Amniotic epithelial cell (primary cell): Measurements from ENCODE around the gene PMEPA1.

Source experiments
- DNase-seq: peaks from one replicate; pipeline ENCODE4 v3.0.0-alpha.2; 2010; ENCODE audit warnings: low read depth

The PMEPA1 gene

DNA sequence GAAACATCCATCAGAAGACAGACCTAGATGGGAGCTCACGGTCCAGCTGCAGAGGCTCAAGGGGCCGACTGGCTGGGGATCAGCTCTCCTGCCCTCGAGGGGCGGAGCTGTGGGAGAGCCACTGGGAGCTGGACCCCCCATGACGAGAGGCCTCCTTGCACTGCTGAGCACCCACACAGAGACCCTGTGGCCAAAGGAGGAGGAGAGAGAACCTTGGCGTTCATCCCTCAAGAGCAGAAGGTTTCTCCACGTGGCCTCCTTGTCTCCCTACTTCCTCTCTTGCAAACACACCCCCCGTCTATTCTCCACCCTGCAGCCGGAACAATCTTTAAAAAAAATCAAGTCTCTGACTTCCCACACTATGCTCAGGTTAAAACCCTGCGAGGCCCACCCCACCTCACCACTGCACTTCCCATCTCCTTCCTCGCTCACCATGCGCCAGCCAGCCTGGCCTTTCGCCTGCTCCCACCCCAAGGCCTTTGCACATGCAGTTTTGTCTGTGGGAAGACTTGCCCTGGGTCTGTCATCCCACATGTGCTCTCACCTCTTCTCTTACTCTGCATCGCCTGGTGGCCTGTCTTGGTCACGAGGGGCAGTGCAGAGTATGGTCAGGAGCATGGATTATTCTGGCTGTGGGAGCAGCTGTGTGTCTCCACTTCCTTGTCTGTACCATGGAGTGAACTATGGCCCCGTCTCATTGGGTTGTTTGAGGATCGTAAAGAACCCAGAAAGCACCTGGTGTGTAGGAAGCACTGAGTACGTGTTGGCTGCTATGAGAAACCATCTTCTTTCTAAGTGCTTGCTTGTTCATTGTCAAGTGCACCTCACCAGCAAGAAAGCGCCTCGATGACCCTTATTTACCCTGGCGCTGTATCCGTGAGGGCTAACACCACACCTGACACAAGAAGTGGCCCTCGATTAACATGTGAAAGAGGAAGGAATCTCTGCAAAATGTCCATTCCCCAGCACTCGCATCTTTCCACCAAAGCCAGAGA is 32.9 kb downstream of the PMEPA1 start:
- DNase-seq = no peak

- DNase-seq = no peak
These were observed 34.0 kb downstream of the PMEPA1 start for GRCh38 chr20:57675773-57676172.

DNA sequence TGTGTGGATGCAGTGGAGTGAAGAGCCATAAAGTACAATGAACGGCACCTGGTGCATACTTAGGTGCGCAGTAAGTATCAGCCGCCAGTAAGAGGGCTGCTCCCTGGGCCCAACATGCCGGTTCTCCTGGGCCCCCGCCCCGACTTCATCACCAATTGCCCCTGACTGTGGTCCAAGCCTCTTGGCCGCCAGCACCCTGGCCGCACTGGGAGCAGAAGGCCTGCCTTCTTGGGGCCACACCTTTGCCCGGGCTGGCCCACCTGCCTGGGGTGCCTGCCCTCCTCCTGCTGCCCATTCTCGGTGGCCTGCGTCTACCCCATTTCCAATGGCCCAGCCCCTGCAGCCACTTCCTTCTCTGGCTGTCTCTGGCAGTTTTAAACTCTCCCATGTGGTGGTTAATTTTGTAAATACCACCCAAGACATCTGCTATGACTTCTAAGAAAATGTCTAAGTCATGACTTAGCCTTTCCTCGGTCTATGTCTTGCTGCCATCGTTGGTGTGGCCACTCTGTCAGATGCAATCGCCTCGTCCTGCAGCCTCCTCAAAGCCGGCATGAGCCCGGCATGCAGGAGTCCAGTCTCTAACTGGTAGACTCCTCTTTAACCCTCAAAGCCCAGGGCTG is 36.8 kb downstream of the PMEPA1 start:
- DNase-seq = no peak

- DNase-seq = no peak
These were observed 37.7 kb downstream of the PMEPA1 start for GRCh38 chr20:57672164-57672563.

DNA sequence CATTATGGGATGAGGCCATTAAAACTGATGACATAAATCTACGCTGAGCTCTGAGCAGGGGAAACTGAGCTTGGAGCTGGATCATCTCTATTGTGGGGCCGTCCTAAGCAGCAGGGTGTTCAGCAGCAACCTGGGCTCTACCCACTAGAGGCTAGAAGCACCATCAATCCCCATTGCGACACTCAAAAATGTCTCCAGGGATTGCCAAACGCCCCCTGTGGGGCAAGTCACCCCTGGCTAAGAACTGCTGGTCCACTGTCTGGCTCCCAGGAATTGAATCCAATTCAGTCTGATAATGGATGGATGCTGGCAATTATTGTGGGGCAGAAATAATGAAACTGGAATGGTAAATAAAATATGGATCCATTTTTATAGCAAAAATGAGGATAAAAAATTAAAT is 38.2 kb downstream of the PMEPA1 start:
- DNase-seq = peak; percentile 51

DNA sequence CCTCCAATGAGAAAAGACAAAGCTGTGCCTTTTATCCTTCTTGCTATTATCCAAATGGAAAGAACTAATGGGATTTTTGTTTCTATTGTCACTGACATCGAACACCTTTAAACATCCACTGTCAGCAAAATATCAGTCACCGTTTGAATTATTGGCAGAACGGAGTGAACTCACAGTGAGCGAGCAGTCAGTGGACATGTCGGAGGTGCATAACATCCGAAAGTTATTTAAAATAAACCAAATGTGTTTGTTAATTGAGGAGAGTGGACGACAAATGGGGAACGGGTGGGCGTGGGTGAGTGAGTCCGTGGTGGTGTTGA is 38.8 kb downstream of the PMEPA1 start:
- no peak for DNase-seq

- no peak for DNase-seq
These were observed 39.3 kb downstream of the PMEPA1 start for GRCh38 chr20:57670288-57671071.

GRCh38 chr20:57669632-57670031 is 40.2 kb downstream of the PMEPA1 start:
- DNase-seq = no peak

DNA sequence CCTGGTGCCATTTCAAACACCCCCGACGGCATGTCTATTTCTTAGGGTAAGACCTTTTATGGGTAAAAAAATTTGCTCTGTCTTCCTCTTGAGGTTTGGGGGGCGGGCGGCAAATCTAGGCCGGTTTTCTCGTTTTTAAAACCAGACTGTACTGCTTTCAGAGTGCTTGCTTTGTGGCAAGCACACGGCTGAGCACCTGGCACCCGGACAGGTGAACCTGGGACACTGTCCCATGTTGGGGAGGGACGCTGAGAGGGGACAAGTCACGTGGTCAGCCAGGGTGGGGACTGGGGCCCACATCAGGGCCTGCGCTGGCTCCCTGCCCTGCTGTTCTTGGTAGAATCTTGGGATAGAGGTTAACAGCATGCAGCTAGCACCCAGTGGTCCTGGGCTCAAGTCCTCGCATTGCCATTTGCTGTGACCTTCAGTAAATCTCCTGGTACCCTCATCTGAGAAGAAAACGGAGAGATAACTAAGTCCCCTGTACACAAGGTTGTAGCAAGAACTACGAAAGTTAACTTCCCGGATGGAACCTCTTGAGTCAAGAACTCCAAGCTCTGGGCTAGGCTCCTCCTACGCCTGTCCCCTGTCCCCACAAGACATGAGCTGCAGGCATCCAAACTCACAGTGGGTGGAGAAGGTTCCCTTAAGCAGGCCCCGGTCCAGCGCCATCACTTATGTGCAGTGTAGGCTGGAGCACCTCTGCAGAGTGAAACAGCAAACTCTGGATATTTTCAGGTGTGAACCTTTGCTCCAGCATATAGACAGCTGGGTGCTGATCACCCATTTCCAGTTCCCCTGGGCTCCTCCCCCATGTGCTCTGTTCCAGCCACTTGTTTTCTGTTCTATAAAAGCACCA is 41.7 kb downstream of the PMEPA1 start:
- DNase-seq = no peak

DNA sequence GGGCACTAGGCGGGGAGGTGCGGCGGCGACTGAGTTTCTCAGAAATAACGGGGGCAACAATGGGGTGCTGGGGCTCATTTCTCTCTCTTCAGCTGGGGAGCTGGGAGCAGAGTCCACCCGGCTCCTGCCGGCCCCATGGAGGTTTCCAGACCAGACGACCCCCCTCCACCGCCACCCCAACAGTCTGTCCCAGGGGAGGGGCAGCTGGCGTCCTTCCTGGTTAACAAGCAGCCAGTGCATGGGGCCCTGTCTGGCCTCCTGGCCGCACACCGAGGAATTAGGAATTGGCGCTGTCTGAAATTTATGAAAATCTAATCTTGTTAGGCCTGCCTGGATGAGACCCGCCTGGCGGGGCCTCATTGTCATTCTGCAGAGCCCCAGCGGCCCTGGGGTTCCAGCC is 42.4 kb downstream of the PMEPA1 start:
- DNase-seq = no peak

GRCh38 chr20:57666834-57667157 is 43.0 kb downstream of the PMEPA1 start:
- no peak for DNase-seq

- DNase-seq = no peak
These were observed 43.5 kb downstream of the PMEPA1 start for GRCh38 chr20:57666106-57666833.

DNA sequence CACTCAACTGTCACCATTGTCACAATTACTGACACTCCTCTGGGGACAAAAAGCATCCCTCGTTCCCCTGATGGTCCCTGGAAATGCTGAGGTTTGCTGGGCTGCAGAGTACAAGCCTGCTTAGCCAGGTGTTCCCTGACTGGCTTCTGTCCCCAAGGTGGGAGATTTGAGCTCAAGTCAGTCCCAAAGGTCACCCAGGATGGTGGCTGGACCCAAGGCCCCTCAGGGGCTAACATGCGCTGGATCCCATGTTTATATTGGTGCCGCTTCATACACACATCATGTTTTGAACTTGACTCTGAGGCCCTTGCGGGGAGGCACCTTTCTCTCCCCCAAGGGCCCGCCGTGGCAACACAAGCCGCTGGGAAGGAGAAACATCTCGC is 44.2 kb downstream of the PMEPA1 start:
- no peak for DNase-seq

- DNase-seq = no peak
These were observed 44.8 kb downstream of the PMEPA1 start for GRCh38 chr20:57664924-57665588.

DNA sequence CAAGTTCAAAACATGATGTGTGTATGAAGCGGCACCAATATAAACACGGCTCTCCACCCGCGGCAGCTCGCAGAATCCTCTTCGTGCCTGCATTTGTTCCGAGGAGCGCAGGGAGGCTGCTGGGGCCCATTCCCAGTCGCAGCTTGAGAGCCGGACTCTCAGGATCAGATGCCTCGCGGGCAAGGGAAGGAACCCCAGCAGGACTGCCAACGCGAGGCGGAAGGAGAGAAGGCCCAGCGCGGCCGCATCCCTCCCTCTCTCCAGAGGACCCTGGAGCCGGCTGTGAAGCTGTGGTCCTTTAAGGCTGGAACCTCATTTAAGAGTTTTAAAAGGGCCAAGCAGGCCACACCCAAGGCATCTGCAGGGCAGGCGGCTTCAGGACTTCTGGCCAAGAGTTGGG is 45.3 kb downstream of the PMEPA1 start:
- no peak for DNase-seq

GRCh38 chr20:57663681-57664451 is 45.9 kb downstream of the PMEPA1 start:
- DNase-seq = no peak

- DNase-seq = no peak
These were observed 46.6 kb downstream of the PMEPA1 start for GRCh38 chr20:57663241-57663640.

- no peak for DNase-seq
These were observed 47.2 kb downstream of the PMEPA1 start for GRCh38 chr20:57662456-57663240.
